ENCODE measurements around the gene C1QA.
A peak's percentile ranks its signal among the peaks of the same experiment; 100 is the strongest.

C1QA gene, protein sequence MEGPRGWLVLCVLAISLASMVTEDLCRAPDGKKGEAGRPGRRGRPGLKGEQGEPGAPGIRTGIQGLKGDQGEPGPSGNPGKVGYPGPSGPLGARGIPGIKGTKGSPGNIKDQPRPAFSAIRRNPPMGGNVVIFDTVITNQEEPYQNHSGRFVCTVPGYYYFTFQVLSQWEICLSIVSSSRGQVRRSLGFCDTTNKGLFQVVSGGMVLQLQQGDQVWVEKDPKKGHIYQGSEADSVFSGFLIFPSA

DNA sequence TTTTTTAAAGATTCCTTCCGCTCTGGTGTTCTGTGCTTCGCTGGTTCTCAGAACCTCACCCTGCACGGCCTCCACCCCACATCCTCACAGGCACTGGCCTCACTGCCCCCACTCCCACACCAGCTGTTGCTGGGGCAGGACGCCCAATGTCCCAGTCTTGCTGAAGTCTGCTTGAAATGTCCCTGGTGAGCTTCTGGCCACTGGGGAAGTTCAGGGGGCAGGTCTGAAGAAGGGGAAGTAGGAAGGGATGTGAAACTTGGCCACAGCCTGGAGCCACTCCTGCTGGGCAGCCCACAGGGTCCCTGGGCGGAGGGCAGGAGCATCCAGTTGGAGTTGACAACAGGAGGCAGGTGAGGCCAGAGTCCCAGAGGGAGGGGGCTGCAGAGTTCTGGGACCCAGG, at the start of gene C1QA:
TSS of gene C1QA (plus strand) at position 276 of the 400 bp plus-strand sequence. CDS start 989 bp downstream, outside the sequence.
- no peak for DNase-seq

DNA sequence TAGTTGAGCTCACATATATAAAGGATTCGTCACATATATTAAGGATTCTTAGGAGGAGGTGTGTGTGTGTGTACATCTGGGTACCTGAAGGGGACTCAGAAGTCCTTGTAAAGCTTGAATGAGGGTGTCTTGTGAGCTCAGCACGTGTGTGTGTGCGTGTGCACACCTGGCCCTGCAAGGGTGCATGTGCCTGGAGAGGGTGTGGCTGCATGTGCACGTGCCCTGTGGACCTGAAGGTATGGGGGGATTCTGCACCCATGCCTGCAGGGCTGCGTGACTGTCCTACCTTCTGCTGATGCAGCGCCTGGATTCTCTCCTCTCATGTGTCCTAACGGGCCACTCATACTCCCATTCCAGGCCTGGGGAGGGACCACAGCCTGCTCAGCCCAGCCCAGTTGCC, 49.2 kb upstream of the C1QA start:
- no peak for DNase-seq

DNA sequence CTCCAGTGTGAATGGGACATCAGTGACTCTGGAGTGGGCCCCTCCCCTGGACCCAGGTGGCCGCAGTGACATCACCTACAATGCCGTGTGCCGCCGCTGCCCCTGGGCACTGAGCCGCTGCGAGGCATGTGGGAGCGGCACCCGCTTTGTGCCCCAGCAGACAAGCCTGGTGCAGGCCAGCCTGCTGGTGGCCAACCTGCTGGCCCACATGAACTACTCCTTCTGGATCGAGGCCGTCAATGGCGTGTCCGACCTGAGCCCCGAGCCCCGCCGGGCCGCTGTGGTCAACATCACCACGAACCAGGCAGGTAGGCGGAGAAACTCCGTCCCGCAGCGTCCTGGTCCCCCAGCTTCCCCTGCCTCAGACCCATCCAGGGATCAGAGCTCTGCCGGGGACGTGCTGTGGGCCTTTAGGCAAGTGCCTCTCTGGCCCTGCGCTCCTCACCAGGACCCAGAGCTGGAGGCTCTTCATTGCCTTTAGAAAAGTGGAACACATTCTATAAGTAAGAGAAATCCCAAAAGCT, 47.5 kb upstream of the C1QA start:
- no peak for DNase-seq

DNA sequence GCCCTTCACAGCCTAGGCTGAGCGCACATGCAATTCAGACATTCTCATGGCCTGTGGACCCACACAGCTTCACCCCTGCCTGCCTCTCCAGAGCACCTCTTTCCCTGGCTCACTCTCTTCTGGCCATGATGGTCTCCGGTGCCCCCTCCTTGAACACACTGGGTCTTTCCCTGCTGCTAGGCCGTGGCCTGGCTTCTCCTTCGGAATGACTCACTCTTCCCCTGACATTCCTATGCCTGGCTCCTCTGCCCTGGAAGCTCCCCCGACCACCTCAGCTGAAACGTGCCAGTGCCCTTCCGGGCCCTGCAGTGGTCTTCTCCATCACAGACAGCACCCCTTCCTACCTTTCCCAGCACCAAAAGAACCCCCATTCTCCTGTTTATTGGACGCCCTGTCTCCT, 44.9 kb upstream of the C1QA start:
- no peak for DNase-seq

DNA sequence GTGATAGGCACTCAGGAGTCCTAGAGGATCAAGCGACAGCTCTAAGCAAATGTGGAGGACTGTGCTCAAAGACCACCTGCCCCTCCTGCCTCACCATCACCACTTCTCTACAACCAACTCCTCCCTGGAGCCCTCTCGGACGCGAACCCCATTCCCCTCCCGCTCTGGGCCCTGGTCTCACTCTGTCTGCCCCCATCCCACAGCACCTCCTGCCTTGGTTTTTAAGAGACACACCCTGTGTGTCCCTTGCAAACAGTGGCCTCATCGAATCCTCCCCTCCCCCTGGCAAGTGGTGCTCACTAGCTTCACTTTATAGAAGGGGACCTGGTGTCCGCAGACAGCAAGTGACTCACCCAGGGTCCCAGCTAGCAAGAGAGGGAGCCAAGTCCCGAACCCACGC, 44.4 kb upstream of the C1QA start:
- DNase-seq = no peak

DNA sequence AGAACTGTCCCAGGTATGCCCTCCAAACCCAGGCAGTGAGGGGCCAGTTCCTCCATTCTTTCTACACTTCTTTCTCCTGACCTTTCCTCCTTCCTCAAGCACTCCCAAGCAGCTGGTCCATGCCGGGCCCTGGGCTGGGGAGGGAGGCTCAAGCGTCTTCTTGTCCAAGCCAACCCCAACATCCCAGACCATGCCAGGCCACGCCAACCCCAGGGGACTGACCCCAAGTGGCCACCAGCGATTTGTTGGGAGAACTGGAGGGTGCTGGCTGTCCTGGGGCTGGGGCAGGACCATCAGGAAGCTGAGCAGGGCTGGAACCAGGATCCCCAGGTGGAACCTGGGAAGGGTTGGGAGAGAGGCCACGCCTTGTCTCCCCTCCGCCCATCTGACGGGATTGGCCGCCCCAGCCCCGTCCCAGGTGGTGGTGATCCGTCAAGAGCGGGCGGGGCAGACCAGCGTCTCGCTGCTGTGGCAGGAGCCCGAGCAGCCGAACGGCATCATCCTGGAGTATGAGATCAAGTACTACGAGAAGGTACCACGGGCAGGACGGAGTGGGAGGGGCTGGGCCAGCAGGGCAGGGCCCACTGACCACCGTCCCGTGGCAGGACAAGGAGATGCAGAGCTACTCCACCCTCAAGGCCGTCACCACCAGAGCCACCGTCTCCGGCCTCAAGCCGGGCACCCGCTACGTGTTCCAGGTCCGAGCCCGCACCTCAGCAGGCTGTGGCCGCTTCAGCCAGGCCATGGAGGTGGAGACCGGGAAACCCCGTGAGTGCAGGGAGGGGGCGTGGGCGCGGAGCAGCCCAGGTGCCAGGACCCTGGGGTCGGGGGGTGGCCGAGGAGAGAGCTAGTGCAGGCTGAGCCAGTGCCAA, 43.3 kb upstream of the C1QA start:
- DNase-seq = no peak

DNA sequence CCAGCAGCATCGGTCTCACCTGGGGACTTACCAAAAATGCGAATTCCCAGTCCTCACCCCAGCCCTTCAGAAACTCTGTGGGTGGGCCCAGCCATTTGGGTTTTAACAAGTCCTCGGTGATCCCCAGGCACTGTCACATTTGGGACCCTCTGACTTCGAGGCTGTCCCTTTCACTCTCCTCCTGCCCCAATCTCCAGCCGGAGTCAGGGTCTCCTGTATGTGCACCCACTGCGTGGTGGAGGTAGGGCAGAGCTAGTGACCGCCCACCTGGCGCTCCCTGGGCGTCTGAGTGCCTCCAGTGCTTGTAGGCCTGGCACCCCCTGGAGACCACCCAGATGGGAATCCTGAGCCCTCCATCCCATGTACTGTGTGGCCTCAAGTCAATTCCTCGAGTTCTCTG, 42.0 kb upstream of the C1QA start:
- DNase-seq = no peak

DNA sequence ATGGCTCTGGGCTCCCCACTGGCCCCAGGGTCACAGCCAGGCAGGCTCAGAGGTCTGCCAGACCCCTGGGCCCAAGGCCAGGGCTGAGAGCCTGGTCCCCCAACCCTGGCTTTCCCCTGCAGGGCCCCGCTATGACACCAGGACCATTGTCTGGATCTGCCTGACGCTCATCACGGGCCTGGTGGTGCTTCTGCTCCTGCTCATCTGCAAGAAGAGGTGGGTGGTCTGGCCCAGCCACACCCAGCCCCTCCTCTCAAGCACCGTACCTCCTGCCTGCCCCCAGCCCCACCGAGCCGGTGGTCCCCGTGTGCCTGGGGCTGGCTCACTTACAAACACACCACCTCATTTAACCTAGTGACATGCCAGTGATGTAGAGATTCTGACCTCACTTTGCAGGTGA, 41.3 kb upstream of the C1QA start:
- no peak for DNase-seq

DNA sequence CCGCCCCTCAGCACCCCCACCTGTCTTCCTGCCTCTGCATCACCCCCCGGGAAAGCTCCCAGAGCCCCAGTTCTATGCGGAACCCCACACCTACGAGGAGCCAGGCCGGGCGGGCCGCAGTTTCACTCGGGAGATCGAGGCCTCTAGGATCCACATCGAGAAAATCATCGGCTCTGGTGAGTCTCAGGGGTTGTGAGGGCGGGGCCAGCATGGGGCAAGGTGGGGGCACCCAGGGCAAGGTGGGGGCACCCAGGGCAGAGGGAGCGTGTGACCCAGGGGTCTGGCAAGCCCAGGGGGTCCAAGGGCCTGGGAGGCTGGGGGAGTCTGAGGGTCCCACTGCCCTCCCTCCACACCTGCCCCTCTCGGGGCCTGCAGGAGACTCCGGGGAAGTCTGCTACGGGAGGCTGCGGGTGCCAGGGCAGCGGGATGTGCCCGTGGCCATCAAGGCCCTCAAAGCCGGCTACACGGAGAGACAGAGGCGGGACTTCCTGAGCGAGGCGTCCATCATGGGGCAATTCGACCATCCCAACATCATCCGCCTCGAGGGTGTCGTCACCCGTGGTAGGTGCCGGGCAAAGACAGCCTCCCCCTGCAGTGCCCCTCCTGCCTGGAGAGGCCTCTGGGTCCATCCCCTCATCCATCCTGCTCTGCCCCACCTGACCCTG, 39.0 kb upstream of the C1QA start:
- DNase-seq = no peak

DNA sequence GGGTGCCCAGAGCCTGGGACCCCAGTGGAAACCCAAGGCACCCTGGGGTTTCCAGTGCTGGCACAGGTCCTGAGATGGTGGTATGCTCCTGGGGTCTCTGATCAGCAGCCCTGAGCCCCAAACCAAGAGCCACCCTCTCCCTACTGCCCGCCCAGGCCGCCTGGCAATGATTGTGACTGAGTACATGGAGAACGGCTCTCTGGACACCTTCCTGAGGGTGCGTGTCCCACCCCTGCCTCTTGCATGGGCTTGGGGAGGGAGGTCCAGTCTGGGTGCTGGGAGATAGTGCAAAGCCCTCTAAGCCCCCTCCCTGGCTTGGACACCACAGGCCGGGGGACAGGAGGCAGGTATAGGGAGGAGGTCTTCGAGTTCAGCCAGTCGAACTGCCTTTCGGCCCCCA, 38.4 kb upstream of the C1QA start:
- DNase-seq = no peak

DNA sequence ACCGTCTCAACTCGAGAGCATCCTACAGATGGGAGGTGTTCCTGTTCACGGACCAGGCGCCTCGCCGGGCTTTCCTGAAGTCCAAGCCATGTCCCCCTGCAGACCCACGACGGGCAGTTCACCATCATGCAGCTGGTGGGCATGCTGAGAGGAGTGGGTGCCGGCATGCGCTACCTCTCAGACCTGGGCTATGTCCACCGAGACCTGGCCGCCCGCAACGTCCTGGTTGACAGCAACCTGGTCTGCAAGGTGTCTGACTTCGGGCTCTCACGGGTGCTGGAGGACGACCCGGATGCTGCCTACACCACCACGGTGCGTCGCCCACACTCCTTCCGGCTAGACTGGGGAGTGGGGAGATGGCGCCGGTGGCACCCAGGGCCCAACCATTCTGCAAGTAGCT, 37.7 kb upstream of the C1QA start:
- no peak for DNase-seq

DNA sequence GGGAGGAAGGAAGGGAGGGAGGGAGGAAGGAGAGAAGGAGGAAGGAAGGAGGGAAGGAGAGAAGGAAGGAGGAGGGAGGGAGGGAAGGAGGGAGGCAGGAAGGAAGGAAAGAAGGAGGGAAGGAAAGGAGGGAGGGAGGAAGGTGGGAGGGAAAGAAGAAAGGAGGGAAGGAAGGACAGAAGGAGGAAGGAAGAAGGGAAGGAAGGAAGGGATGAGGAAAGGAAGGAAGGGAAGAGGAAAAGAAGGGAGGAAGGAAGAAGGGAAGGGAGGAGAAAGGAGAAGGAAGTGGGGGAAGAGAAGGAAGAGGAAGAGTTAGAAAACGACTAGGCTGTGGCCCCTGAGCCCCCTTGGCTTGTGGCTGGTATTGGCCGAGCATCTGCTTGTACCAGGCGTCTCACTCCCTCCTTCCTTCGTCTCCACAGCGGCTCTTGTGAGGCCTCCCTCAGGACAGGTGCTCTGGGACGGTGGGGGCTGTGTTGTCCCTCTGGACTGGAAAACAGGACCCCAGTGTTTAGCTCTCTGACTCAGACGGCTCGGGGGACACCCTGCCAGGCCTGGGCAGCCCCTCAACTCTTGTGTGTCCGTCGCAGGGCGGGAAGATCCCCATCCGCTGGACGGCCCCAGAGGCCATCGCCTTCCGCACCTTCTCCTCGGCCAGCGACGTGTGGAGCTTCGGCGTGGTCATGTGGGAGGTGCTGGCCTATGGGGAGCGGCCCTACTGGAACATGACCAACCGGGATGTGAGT, 36.2 kb upstream of the C1QA start:
- DNase-seq = no peak

DNA sequence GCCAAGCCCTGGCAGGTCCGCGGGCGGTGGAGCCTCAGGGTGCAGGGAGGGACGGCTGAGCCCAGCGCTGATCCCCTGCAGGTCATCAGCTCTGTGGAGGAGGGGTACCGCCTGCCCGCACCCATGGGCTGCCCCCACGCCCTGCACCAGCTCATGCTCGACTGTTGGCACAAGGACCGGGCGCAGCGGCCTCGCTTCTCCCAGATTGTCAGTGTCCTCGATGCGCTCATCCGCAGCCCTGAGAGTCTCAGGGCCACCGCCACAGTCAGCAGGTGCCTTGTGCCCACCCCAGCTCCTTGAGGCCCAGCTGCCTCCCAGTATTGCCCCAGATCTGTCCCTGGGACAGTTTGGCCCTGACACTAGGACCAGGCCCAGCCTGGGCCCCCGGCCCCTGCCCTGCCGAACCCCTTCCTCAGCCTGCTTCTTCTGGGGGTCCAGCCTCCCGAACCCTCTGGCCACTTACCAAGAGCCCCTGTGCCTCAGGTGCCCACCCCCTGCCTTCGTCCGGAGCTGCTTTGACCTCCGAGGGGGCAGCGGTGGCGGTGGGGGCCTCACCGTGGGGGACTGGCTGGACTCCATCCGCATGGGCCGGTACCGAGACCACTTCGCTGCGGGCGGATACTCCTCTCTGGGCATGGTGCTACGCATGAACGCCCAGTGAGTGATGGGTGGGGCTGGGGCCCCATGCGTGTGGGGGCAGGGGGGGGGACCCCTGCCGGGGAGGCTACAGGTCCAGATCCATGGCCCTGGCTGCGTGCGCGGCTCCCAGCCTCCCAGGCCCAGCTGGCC, 35.4 kb upstream of the C1QA start:
- no peak for DNase-seq

DNA sequence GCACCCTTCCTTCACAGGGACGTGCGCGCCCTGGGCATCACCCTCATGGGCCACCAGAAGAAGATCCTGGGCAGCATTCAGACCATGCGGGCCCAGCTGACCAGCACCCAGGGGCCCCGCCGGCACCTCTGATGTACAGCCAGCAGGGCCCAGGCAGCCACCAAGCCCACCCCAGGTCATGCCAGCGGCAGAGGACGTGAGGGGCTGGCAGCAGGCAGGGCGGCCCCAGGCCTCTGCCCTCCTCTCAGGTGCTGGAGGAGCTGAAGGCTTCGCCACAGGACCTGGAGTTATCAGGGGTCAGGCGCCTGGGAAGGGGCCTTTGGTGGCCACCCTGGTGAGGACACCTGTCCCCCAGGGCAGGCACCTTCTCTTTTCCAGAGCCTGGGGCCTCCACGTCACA, 34.8 kb upstream of the C1QA start:
- no peak for DNase-seq

DNA sequence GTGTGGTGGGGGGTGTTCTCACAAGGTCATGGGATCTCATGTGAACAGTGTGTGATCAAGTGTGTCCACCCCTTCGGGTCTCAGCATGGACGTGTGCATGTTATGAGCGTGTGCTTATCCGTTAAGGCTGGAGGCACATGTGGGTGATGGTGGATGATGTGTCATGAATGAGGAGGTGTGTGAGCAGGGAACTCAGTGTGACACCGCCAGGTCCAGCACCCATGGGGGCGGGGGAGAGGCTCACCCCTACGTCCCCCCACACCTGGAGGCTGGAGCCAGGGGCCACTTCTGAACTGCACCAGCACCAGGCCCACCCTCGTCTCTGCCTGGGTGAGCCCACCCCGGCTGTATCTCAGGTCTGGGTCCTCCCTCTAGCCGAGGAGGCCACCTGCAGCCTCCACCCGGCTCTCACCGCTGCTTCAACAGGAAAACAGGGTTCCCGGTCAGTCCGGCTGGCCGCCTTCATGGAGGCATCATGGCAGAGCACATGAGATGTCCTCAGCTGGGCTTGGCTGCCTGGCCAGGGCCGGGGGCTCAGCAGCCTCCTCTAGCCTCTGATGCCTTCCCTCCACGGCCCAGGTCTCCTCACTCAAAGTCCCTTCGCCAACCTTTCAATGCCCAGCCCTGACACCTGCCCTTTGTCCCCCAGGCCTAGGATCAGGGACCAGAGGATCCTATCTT, 34.2 kb upstream of the C1QA start:
- DNase-seq = no peak

DNA sequence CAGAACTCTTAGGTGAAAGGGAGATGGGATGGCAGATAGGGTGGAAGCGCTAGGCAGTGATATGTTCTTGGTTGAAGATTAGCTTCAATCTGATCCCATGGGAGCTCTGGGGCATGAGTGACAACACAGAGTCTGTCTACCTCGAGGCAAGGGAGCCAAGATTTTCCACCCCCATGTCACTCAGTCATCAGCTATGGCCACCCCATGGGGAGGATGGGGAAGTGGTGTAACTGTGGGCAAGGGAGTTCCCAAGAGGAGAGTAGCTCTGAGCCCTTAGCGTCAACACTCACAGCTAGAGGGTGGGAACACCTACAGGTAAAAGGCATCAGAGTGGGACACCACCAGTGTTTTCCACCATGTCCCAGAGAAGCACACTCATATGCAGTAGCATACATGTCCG, 30.3 kb upstream of the C1QA start:
- DNase-seq = no peak

DNA sequence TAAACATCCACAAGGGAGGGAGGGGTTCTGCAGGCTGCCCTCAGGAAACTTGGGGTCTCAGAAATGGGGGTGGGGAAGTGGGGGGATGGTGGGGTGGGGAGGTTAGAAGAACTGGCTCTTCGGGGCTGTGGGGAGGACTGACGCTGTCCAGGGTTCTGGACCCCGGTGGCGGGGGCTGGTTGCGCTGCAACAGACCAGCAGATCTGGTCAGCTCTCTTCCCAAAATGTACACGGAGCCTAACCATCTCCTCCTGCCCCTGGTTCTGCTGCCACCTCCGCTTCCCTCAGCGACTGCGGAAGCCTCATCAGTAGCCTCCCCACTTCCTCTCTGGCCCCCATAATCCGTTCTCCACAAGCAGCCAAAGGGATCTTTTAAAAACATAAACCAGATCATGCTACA, 29.3 kb upstream of the C1QA start:
- DNase-seq = no peak

DNA sequence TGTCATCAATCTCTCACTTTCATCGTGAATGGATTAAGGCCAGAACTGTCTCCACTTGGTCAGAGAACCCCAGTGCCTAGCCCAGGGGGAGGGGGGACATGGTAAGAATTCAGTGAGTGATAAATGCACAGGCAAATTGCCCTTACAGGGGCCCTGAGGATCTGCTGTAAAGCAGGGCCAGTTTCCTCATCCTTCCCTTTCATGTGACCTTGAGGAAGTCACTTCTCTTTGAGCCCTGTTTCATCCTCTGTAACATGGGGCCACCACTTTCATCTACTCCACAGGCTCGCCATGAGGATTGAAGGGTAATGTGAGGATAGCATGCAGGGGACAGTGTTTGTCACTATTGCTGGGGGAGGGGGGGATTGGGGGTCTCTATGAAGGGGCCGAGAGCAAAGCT, 28.1 kb upstream of the C1QA start:
- no peak for DNase-seq

DNA sequence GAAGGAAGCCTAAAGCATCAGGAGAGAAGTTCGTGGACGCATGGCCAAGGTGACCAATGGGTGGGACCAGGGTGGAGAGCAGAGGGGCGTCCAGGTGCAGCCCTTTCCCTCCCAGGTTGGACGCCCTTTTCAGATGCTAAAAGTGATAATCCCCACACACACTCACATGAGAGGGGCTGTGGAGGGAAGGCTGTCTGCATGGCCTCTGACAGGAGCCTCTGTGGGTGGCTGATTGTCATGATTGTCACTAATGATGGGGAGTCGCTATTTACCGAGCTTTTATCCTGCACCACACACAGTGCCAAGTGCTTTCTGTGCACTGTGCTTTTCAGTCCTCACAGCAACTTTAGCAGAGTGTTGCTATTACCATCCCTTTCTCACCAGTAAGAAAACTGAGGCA, 27.1 kb upstream of the C1QA start:
- DNase-seq = peak; percentile 82

DNA sequence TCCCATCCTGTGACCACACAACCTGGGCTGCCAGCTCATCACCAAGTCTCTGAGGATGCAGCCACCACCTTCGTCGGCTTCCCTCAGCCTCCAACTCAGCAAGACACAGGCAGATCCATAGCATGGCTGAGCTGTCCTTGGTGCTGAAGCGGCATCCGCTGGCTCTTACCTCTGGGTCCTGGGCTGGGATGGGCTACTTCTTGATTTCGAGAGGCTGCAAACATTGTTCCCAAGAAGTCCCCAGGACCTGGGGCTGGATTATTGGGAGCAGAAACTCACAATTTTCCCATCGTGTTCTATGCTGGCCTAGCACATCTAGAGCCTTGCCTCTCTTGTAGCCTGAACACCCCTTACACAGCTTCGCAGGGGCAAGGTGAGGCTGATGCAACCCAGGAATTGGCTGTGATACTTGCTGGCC, 24.9 kb upstream of the C1QA start:
- no peak for DNase-seq

Measured in COR-L47 (cell line).